HEK293 (cell line): ENCODE measurements around the gene COL6A2.
A peak's percentile ranks its signal among the peaks of the same experiment; 100 is the strongest.

Experiments used
- CTCF ChIA-PET: fragments of 350-600 bp; formaldehyde crosslinking; extraction: SDS; loops from one replicate; lab custom pipeline; 2021; ENCODE audit warnings: antibody characterized with exemption; lab: Yijun Ruan, JAX
- POLR2A ChIA-PET: fragments of 300-600 bp; formaldehyde crosslinking; extraction: SDS; loops from one replicate; lab custom pipeline; 2020; ENCODE audit warnings: antibody characterized with exemption, inconsistent platforms; lab: Yijun Ruan, JAX
- H3K27ac ChIP-seq: fragments of 200-500 bp; sonication (Bioruptor generic); 2 replicates; pipeline ENCODE4 v1.5.1; 2014; ENCODE audit warnings: low read depth, low read length, control low read depth, inconsistent platforms; ENCODE audit errors: extremely low read depth
- H3K36me3 ChIP-seq, 2 experiments: fragments of 200-500 bp in 1 of 2; sonication (Bioruptor generic) in 1 of 2; 1 replicate in 1 of 2; 2 replicates in 1 of 2; pipeline ENCODE4 v1.5.1; 2014 to 2017; ENCODE audit warnings: inconsistent platforms in 2 of 2, low read length in 2 of 2; ENCODE audit not compliant: control insufficient read depth in 2 of 2, insufficient read depth in 1 of 2
- H3K4me1 ChIP-seq: fragments of 200-500 bp; sonication (Bioruptor generic); 2 replicates; pipeline ENCODE4 v1.5.1; 2014; ENCODE audit warnings: mild to moderate bottlenecking, low read length, inconsistent platforms; ENCODE audit not compliant: control insufficient read depth, insufficient read depth
- H3K4me3 ChIP-seq: 2 replicates; pipeline ENCODE4 v1.5.1; 2011; ENCODE audit warnings: low read depth, mild to moderate bottlenecking, control low read depth, low read length, moderate library complexity
- H3K9me3 ChIP-seq: fragments of 200-500 bp; sonication (Bioruptor generic); 2 replicates; pipeline ENCODE4 v1.5.1; 2014; ENCODE audit warnings: low read depth, low read length, inconsistent platforms; ENCODE audit not compliant: control insufficient read depth, insufficient read depth
- BCL11A ChIP-seq: fragments of 450-650 bp; formaldehyde crosslinking; IDR thresholded peaks from 2 replicates; pipeline ENCODE4 v1.5.1; 2016; ENCODE audit warnings: low read depth, missing biosample characterization, missing genetic modification characterization
- IKZF3 ChIP-seq: fragments of 450-650 bp; IDR thresholded peaks from 2 replicates; pipeline ENCODE4 v1.5.0; 2018; ENCODE audit warnings: missing biosample characterization, mild to moderate bottlenecking, missing genetic modification characterization, moderate library complexity
- KLF16 ChIP-seq: fragments of 450-650 bp; formaldehyde crosslinking; IDR thresholded peaks from 2 replicates; pipeline ENCODE4 v1.5.1; 2017; ENCODE audit warnings: missing biosample characterization, missing genetic modification characterization
- MEIS1 ChIP-seq: sonication (generic); formaldehyde crosslinking; IDR thresholded peaks from 2 replicates; pipeline ENCODE4 v1.8.1; 2022; ENCODE audit warnings: missing genetic modification reagents, mild to moderate bottlenecking, borderline replicate concordance
- OVOL3 ChIP-seq: fragments of 450-650 bp; formaldehyde crosslinking; IDR thresholded peaks from 2 replicates; pipeline ENCODE4 v1.5.1; 2016; ENCODE audit warnings: missing biosample characterization, missing genetic modification characterization
- SCRT1 ChIP-seq: fragments of 450-650 bp; formaldehyde crosslinking; IDR thresholded peaks from 2 replicates; pipeline ENCODE4 v1.5.1; 2016; ENCODE audit warnings: missing biosample characterization, missing genetic modification characterization, borderline replicate concordance
- SP2 ChIP-seq: fragments of 450-650 bp; formaldehyde crosslinking; IDR thresholded peaks from 2 replicates; pipeline ENCODE4 v1.5.1; 2016; ENCODE audit warnings: missing biosample characterization, missing genetic modification characterization
- YY1 ChIP-seq: fragments of 450-650 bp; formaldehyde crosslinking; IDR thresholded peaks from 2 replicates; pipeline ENCODE4 v1.5.1; 2018; ENCODE audit warnings: missing biosample characterization, missing genetic modification characterization
- ZBTB48 ChIP-seq: fragments of 450-650 bp; formaldehyde crosslinking; IDR thresholded peaks from 2 replicates; pipeline ENCODE4 v1.5.1; 2016; ENCODE audit warnings: missing biosample characterization, missing genetic modification characterization
- ZFP3 ChIP-seq: fragments of 450-650 bp; formaldehyde crosslinking; IDR thresholded peaks from 2 replicates; pipeline ENCODE4 v1.5.1; 2016; ENCODE audit warnings: low read depth, missing biosample characterization, missing genetic modification characterization
- ZFP37 ChIP-seq: fragments of 450-650 bp; formaldehyde crosslinking; IDR thresholded peaks from 2 replicates; pipeline ENCODE4 v1.5.1; 2016; ENCODE audit warnings: missing biosample characterization, missing genetic modification characterization
- ZNF138 ChIP-seq: fragments of 450-650 bp; formaldehyde crosslinking; IDR thresholded peaks from 2 replicates; pipeline ENCODE4 v1.5.1; 2016; ENCODE audit warnings: missing biosample characterization, missing genetic modification characterization, borderline replicate concordance
- ZNF146 ChIP-seq: fragments of 450-650 bp; formaldehyde crosslinking; IDR thresholded peaks from 2 replicates; pipeline ENCODE4 v1.5.1; 2016; ENCODE audit warnings: missing biosample characterization, missing genetic modification characterization
- ZNF19 ChIP-seq: fragments of 450-650 bp; formaldehyde crosslinking; IDR thresholded peaks from 2 replicates; pipeline ENCODE4; 2016; ENCODE audit warnings: missing biosample characterization, missing genetic modification characterization, low read depth
- ZNF23 ChIP-seq: fragments of 450-650 bp; formaldehyde crosslinking; IDR thresholded peaks from 2 replicates; pipeline ENCODE4 v1.5.1; 2016; ENCODE audit warnings: missing biosample characterization, missing genetic modification characterization, borderline replicate concordance
- ZNF24 ChIP-seq: fragments of 450-650 bp; formaldehyde crosslinking; IDR thresholded peaks from 2 replicates; pipeline ENCODE4 v1.5.1; 2016; ENCODE audit warnings: missing biosample characterization, missing genetic modification characterization
- ZNF292 ChIP-seq: fragments of 450-650 bp; formaldehyde crosslinking; IDR thresholded peaks from 2 replicates; pipeline ENCODE4 v1.5.1; 2016; ENCODE audit warnings: low read depth, missing biosample characterization, missing genetic modification characterization, borderline replicate concordance
- ZNF423 ChIP-seq: fragments of 450-650 bp; formaldehyde crosslinking; IDR thresholded peaks from 2 replicates; pipeline ENCODE4 v1.5.1; 2016; ENCODE audit warnings: missing biosample characterization, missing genetic modification characterization
- ZNF48 ChIP-seq: fragments of 450-650 bp; formaldehyde crosslinking; IDR thresholded peaks from 2 replicates; pipeline ENCODE4 v1.5.1; 2016; ENCODE audit warnings: missing biosample characterization, missing genetic modification characterization
- ZNF510 ChIP-seq: fragments of 450-650 bp; formaldehyde crosslinking; IDR thresholded peaks from 2 replicates; pipeline ENCODE4 v1.5.1; 2018; ENCODE audit warnings: mild to moderate bottlenecking, missing genetic modification characterization, missing biosample characterization; ENCODE audit not compliant: insufficient replicate concordance
- ZNF521 ChIP-seq: fragments of 450-650 bp; formaldehyde crosslinking; IDR thresholded peaks from 2 replicates; pipeline ENCODE4 v1.5.1; 2017; ENCODE audit warnings: missing biosample characterization, mild to moderate bottlenecking, missing genetic modification characterization
- ZNF561 ChIP-seq: fragments of 450-650 bp; IDR thresholded peaks from 2 replicates; pipeline ENCODE4 v1.5.1; 2018; ENCODE audit warnings: missing biosample characterization, missing genetic modification characterization, borderline replicate concordance
- ZNF629 ChIP-seq: fragments of 450-650 bp; formaldehyde crosslinking; IDR thresholded peaks from 2 replicates; pipeline ENCODE4 v1.5.1; 2017; ENCODE audit warnings: missing biosample characterization, missing genetic modification characterization
- ZNF747 ChIP-seq: fragments of 450-650 bp; formaldehyde crosslinking; IDR thresholded peaks from 2 replicates; pipeline ENCODE4 v1.5.1; 2016; ENCODE audit warnings: missing biosample characterization, missing genetic modification characterization
- ZSCAN23 ChIP-seq: fragments of 450-650 bp; formaldehyde crosslinking; IDR thresholded peaks from 2 replicates; pipeline ENCODE4 v1.5.1; 2016; ENCODE audit warnings: missing biosample characterization, missing genetic modification characterization
- ZSCAN30 ChIP-seq: fragments of 450-650 bp; IDR thresholded peaks from 2 replicates; pipeline ENCODE4 v1.5.1; 2018; ENCODE audit warnings: missing biosample characterization, mild to moderate bottlenecking, missing genetic modification characterization, moderate library complexity
- TF ChIP-seq, protein P1 (sequence below): fragments of 450-650 bp; formaldehyde crosslinking; IDR thresholded peaks from 2 replicates; pipeline ENCODE4; 2016; ENCODE audit warnings: missing biosample characterization, missing genetic modification characterization
- TF ChIP-seq, protein P2 (sequence below): fragments of 450-650 bp; formaldehyde crosslinking; IDR thresholded peaks from 2 replicates; pipeline ENCODE4 v1.5.1; 2016; ENCODE audit warnings: missing biosample characterization, missing genetic modification characterization, low read depth
- TF ChIP-seq, protein P3 (sequence below): fragments of 450-650 bp; IDR thresholded peaks from 2 replicates; pipeline ENCODE4 v1.5.1; 2018; ENCODE audit warnings: missing biosample characterization, mild to moderate bottlenecking, missing genetic modification characterization
- TF ChIP-seq, protein P4 (sequence below): fragments of 450-650 bp; formaldehyde crosslinking; IDR thresholded peaks from 2 replicates; pipeline ENCODE4 v1.5.1; 2016; ENCODE audit warnings: missing biosample characterization, missing genetic modification characterization

The COL6A2 gene

DNA sequence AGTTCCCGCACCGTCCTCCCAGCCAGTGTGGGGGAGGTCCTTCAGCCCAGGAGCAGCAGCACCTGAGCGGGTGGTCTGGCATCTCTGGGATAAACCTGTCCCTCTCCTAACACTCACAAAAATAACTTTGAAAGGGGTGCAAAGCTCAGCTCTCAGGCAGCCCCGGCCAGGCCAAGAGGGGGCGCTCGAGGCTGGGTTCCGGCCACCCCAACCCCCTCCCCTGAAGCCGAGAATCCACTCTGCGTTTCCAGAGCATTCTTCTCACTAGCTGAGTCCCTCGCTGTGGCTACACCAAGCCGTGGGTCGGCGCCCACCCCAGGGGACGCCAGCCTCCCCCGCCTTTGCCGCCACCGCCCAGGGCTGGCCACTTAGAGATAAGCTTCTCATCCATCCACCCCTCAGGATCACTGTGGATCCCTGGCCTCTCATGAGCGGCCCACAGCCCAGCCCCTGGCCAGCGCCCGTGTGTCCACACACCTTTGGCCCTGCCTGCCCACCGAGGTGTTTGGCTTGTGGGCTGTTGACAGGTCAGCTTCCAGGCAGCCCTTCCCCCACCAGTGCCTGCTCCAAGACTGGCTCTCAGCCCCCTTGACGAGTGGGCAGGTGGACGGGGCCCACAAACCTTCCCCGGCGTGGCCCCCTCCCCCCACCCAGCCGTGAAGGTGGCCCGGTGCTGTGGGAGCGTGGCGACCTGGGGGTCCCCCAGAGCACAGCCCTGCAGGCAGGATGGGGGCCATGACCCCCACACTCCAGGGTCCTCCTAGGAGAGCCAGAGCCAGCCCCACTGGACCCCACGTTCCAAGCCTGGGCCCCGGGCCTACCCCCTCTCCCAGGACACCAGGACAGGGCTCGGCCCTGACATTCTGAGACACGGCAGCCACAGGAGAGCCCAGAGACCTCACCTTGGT, 55.6 kb downstream of the COL6A2 start:
- POLR2A ChIA-PET, result interaction anchor here (0.7 to 1.1 kb wide), 5 partner anchors 37 to 180 kb away, joined by 3 to 4 read pairs (median 3); partner anchors contain the start of genes C21orf58 and YBEY
- TF ChIP-seq ZSCAN23 (tag by site-specific recombination) (no peak), ZNF292 (tag by site-specific recombination) (no peak), ZNF24 (tag by site-specific recombination) (no peak), ZNF521 (tag by site-specific recombination) (no peak), BCL11A (tag by site-specific recombination) (0 out of 2 replicates have a peak, but pooled peaks have one; percentile 8), ZNF747 (no peak), OVOL3 (no peak), ZNF48 (tag by site-specific recombination) (no peak), IKZF3 (no peak), ZNF138 (tag by site-specific recombination) (no peak), ZFP3 (tag by site-specific recombination) (no peak), ZSCAN30 (tag by site-specific recombination) (no peak), ZFP37 (tag by site-specific recombination) (no peak), ZNF510 (tag by site-specific recombination) (no peak), ZNF561 (tag by site-specific recombination) (no peak; the same call in 1 of the 2 replicates), ZNF629 (tag by site-specific recombination) (0 out of 2 replicates have a peak, but pooled peaks have one; percentile 19), KLF16 (tag by site-specific recombination) (no peak), MEIS1 (CRISPR knock-in tag) (no peak), ZNF23 (tag by site-specific recombination) (no peak), ZNF423 (tag by site-specific recombination) (no peak), ZNF19 (tag by site-specific recombination) (no peak), SP2 (tag by site-specific recombination) (no peak; the same call in 1 of the 2 replicates), SCRT1 (tag by site-specific recombination) (no peak), YY1 (tag by site-specific recombination) (no peak), ZNF146 (no peak), ZBTB48 (0 out of 2 replicates have a peak, but pooled peaks have one; percentile 42)
- TF ChIP-seq, protein P1, sequence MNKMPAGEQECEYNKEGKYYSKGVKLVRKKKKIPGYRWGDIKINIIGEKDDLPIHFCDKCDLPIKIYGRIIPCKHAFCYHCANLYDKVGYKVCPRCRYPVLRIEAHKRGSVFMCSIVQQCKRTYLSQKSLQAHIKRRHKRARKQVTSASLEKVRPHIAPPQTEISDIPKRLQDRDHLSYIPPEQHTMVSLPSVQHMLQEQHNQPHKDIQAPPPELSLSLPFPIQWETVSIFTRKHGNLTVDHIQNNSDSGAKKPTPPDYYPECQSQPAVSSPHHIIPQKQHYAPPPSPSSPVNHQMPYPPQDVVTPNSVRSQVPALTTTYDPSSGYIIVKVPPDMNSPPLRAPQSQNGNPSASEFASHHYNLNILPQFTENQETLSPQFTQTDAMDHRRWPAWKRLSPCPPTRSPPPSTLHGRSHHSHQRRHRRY (tag by site-specific recombination), result no peak
- TF ChIP-seq, protein P2, sequence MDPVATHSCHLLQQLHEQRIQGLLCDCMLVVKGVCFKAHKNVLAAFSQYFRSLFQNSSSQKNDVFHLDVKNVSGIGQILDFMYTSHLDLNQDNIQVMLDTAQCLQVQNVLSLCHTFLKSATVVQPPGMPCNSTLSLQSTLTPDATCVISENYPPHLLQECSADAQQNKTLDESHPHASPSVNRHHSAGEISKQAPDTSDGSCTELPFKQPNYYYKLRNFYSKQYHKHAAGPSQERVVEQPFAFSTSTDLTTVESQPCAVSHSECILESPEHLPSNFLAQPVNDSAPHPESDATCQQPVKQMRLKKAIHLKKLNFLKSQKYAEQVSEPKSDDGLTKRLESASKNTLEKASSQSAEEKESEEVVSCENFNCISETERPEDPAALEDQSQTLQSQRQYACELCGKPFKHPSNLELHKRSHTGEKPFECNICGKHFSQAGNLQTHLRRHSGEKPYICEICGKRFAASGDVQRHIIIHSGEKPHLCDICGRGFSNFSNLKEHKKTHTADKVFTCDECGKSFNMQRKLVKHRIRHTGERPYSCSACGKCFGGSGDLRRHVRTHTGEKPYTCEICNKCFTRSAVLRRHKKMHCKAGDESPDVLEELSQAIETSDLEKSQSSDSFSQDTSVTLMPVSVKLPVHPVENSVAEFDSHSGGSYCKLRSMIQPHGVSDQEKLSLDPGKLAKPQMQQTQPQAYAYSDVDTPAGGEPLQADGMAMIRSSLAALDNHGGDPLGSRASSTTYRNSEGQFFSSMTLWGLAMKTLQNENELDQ (tag by site-specific recombination), result no peak
- TF ChIP-seq, protein P3, sequence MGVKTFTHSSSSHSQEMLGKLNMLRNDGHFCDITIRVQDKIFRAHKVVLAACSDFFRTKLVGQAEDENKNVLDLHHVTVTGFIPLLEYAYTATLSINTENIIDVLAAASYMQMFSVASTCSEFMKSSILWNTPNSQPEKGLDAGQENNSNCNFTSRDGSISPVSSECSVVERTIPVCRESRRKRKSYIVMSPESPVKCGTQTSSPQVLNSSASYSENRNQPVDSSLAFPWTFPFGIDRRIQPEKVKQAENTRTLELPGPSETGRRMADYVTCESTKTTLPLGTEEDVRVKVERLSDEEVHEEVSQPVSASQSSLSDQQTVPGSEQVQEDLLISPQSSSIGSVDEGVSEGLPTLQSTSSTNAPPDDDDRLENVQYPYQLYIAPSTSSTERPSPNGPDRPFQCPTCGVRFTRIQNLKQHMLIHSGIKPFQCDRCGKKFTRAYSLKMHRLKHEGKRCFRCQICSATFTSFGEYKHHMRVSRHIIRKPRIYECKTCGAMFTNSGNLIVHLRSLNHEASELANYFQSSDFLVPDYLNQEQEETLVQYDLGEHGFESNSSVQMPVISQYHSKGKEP, result no peak
- TF ChIP-seq, protein P4, sequence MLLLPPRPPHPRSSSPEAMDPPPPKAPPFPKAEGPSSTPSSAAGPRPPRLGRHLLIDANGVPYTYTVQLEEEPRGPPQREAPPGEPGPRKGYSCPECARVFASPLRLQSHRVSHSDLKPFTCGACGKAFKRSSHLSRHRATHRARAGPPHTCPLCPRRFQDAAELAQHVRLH (tag by site-specific recombination), result no peak

More for the DNA sequence above, 55.6 kb downstream of the COL6A2 start:
- CTCF ChIA-PET, result interaction anchor here (0.6 to 2.1 kb wide), 32 partner anchors 10 to 1166 kb away, joined by 3 to 39 read pairs (median 4); no protein-coding TSS in a partner anchor
- Histone ChIP-seq H3K4me3 (no peak overlapping the region), H3K9me3 (no peaks in the 10 kb centered on the region), H3K27ac (no peak overlapping the region), H3K36me3 (no peaks in the 10 kb centered on the region), H3K4me1 (no peaks in the 10 kb centered on the region)
